Measurements from ENCODE around the gene FN3KRP. TPM values are rescaled to one million over a fixed set of nuclear protein-coding genes. Genes with fewer than 3 reads are reported as not detected.
A peak's percentile ranks its signal among the peaks of the same experiment; 100 is the strongest.

The FN3KRP gene
- total and polyA plus RNA-seq, 2 of the 13 experiments (the other 11 are each of a cell fraction or from before 2014, with no cell fraction given), result 22.4 to 28.2 TPM

GRCh38 chr17:82772026-82772425 lies 55.5 kb downstream of the FN3KRP start (continued):
- TF ChIP-seq ZNF574 (CRISPR knock-in tag; IDR thresholded peaks at IDR 0.05) (peak; percentile 15; the same call in 1 of the 2 replicates), HNF4A (CRISPR knock-in tag; IDR thresholded peaks at IDR 0.05) (0 out of 2 replicates have a peak, but pooled peaks have one; percentile 8), IRF9 (CRISPR knock-in tag; IDR thresholded peaks at IDR 0.05; ENCODE audit: borderline replicate concordance) (no peak), SOX6 (IDR thresholded peaks at IDR 0.05) (no peak), SOX6 (CRISPR knock-in tag; IDR thresholded peaks at IDR 0.05) (peak; percentile 38; the same call in 1 of the 2 replicates), SAP130 (CRISPR knock-in tag; IDR thresholded peaks at IDR 0.05; ENCODE audit: low read depth) (peak; percentile 68), ARID4A (CRISPR knock-in tag; IDR thresholded peaks at IDR 0.05; ENCODE audit: borderline replicate concordance) (peak; percentile 40; the same call in 1 of the 2 replicates), KAT7 (CRISPR knock-in tag; IDR thresholded peaks at IDR 0.05; ENCODE audit: borderline replicate concordance) (no peak), ZNF816 (CRISPR knock-in tag; IDR thresholded peaks at IDR 0.05; ENCODE audit: borderline replicate concordance) (no peak), SIX4 (CRISPR knock-in tag; IDR thresholded peaks at IDR 0.05) (no peak), RARG (CRISPR knock-in tag; IDR thresholded peaks at IDR 0.05; ENCODE audit: low read depth) (no peak), SIX1 (CRISPR knock-in tag; IDR thresholded peaks at IDR 0.05; ENCODE audit: borderline replicate concordance) (no peak), SRSF1 (optimal IDR thresholded peaks at IDR 0.05; ENCODE audit: low read depth, low read length) (no peak), MXI1 (IDR thresholded peaks at IDR 0.05; ENCODE audit: borderline replicate concordance, low read depth, low read length) (0 out of 3 replicates have a peak, but pooled peaks have one; percentile 44), SOX13 (IDR thresholded peaks at IDR 0.05) (no peak), SOX13 (CRISPR knock-in tag; conservative IDR thresholded peaks at IDR 0.05 in 1 of 2, IDR thresholded peaks at IDR 0.05 in 1 of 2) (peak in 1 of 2 experiments; percentile 51; a peak in 1 of 4 replicates), RAD51 (IDR thresholded peaks at IDR 0.05; ENCODE audit: borderline replicate concordance) (no peak), ZFYVE20 (CRISPR knock-in tag; IDR thresholded peaks at IDR 0.05; ENCODE audit: borderline replicate concordance, low read depth) (no peak), EZH2 (conservative IDR thresholded peaks at IDR 0.05; ENCODE audit: low read depth, low read length) (no peak), ATF7-NPFF (CRISPR knock-in tag; IDR thresholded peaks at IDR 0.05; ENCODE audit: low read depth) (no peak), NKX3-1 (CRISPR knock-in tag; IDR thresholded peaks at IDR 0.05) (no peak), FOXK2 (IDR thresholded peaks at IDR 0.05) (peak; percentile 58; the same call in 1 of the 2 replicates)
